HK-2 (cell line): Measurements from ENCODE around the gene FBXL16.

ENCODE experiments used
- DNase-seq: peaks from one replicate; pipeline ENCODE4 v3.0.0-alpha.2; 2018; ENCODE audit not compliant: unreplicated experiment

Gene FBXL16

GRCh38 chr16:723695-724094 lies 18.1 kb upstream of the FBXL16 start:
- DNase-seq: no peak

GRCh38 chr16:722835-723633 lies 17.4 kb upstream of the FBXL16 start:
- no peak for DNase-seq

DNA sequence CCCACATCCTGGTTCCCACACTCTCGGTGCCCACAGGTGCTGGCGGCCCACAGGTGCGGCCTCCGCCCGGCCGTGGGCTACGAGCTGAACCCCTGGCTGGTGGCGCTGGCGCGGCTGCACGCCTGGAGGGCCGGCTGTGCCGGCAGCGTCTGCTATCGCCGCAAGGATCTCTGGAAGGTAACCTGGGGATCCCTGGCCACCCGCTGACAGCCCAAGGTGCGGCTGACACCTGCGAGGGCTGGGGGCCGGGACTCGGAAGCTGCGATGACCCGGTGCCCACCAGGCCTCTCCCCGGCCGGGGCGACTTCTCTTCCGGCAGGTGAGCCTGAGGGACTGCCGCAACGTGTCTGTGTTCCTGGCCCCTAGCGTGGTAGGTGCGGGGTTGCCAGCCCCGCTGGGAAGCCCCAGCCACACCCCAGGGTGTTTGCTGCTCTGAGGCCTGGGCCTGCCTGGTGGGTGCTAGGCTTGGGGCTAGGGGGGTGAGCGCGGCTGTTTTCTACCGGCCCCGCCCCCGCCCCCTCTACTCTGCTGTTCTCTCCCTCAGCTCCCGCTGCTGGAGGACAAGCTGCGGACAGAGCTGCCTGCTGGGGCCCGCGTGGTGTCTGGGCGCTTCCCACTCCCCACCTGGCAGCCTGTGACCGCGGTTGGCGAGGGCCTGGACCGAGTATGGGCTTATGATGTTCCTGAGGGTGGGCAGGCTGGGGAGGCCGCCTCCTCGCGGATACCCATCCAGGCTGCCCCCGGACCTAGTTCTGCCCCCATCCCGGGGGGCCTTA lies 16.4 kb upstream of the FBXL16 start:
- no peak for DNase-seq

DNA sequence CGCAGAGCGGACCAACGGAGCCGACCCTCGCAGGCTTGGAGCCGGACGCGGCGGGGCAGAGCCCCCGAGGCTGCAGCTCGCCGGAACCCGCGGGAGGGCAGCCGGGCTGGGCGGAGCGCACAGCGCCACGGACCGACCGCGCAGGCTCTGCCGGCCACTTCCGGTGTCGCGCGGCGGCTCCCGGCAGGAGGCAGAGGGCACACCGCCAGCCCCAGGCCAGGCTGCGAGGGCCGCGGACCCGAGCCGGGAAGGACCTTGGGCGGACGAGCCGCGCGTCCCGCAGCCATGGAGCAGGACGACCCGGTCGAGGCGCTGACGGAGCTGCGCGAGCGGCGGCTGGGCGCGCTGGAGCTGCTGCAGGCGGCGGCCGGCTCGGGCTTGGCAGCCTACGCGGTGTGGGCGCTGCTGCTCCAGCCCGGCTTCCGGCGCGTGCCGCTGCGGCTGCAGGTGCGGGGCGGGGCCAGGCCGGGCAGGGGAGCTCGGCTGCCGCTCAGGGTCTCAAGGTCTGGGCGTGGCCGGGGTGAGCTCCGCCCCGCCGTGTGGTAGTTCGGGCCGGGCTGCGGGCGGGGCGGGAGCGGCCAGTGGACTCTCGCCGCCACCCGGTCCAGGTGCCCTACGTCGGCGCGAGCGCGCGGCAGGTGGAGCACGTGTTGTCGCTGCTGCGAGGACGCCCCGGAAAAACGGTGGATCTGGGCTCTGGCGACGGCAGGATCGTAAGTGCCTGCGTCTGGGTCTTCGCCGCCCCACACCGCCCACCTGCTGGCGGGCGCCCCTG lies 15.6 kb upstream of the FBXL16 start, which contains the start of gene ANTKMT:
ANTKMT (plus strand) TSS at position 157 of the 775 bp plus-strand sequence; CDS start at position 286, 129 bp downstream.
- peak; percentile 78 for DNase-seq

DNA sequence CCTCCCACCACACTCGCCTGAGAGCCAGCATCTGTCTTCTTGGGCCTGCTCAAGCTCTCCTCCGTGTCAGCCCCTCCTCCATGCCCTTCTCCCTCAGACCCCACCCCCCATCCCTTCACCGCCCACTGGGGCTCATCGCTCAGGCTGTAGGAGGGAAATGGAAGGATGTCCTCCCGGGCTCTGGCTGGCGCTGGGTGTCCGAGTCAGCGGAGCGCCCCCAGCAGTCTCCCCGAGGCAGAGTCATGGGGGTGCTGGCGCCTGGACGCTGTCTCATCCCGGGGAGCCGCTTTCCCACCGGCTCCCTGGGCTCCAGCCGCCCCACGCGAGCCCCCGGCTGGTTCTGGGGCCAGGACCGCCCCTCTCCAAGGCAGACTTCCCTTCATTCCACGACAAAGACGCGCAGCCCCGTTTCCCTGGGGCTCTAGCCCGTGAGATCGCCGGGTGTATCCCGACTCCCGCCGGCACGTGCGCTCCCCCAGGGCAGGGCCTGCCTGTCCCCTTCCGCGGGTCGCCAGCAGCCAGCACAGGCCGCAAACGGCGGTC lies 14.9 kb upstream of the FBXL16 start:
- DNase-seq: peak; percentile 77

GRCh38 chr16:719815-720446 lies 14.3 kb upstream of the FBXL16 start:
- DNase-seq: peak; percentile 45

DNA sequence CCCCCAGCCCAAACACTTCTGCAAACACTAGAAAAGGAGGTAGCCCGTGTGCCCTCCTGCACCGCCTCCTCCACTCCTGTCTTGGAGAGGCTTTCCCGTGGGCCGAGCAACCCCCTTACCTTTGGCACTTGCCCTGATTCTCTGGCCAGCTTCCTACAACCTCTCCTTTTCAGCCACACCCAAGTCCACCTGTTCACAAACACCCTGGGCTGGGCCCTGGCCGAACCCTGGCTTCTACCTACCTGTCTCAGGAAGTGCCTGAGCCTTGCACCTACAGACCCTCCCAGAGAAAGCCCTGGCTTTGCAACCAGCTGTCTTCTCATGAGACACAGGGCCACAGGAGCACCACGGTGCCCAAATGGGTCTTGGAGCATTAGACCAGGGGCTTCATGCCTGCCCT lies 13.3 kb upstream of the FBXL16 start:
- no peak for DNase-seq

GRCh38 chr16:718389-718788 lies 12.8 kb upstream of the FBXL16 start:
- no peak for DNase-seq

DNA sequence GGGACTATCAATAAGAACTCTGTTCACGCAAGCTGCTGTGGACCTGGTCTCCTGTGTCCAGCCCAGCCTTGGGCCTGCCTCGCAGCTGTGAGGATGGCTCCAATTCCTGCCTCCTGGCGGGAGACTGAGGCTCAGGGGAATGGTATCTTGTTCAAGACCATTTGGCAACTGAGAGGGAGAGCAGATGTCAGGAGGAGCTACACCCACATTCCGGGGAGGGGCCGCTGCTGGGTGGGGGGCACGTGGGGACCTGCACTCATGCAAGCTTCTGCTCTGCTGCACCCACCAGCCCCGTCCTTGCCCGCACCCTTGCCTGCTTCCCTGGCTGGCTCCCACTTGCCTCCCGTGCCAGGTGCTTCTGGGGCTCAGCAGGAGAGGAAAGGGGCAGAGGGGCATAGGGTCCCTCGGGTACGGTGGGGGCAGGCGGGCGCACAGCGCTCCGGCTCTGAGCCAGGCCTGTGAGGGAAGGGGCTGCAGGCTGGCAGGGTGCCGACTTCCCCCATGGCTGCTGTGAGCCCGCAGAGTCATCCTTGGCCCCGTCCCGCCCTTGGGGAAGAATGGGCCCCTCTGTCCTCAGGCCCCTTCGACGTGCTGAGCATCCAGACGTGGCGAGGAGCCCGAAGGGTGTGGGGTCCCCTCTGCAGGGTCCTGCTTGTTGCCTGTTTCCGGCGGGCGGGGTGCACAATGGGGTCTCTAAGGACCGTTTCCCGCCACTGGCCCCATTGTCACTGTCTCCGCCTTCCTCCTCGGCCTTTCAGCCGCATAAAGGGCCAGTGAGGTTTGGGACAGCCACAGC lies 12.0 kb upstream of the FBXL16 start:
- DNase-seq: no peak

DNA sequence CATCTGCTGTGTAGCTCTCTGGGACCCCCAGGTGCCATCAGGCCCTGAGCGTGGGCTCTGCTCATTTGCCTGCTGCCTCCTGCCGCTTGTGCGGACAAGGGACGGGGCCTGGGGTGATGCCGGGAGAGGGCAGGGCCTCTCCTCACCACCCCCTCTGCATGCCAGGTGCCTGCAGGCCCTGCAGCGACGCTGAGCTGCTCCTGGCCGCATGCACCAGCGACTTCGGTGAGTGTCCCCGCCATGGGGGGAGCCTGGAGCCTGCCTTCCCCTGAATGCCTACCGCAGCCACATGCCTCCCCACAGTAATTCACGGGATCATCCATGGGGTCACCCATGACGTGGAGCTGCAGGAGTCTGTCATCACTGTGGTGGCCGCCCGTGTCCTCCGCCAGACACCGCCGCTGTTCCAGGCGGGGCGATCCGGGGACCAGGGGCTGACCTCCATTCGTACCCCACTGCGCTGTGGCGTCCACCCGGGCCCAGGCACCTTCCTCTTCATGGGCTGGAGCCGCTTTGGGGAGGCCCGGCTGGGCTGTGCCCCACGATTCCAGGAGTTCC lies 11.2 kb upstream of the FBXL16 start:
- no peak for DNase-seq

GRCh38 chr16:716200-716568 lies 10.6 kb upstream of the FBXL16 start:
- DNase-seq: peak; percentile 43

GRCh38 chr16:715477-716199 lies 10.0 kb upstream of the FBXL16 start:
- no peak for DNase-seq

- peak; percentile 86 for DNase-seq
Measured at GRCh38 chr16:714558-715476, 9.2 kb upstream of the FBXL16 start, which contains the start of gene METRN. METRN (plus strand) TSS chr16:715118; CDS start chr16:715290, 172 bp downstream.

DNA sequence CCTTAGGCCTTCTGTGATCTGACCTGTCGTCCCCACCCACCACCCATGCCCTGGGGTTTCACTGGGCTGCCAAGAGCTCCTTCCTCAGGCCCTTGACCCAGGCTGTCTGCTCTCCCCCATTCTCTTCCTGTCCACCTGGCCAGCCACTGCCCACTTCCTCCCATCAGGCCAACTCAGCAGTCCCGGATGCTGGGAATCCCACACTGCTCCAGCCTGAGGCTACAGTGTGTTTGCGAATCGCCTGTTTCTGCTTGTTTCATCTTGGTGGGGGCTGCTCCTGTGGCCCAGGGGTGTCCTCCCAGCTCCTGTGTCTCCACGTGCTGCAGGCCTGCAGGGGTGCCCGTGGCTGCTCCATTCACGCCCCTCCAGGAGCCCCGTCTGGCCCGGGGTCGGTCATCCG lies 8.5 kb upstream of the FBXL16 start:
- DNase-seq: peak; percentile 59

DNA sequence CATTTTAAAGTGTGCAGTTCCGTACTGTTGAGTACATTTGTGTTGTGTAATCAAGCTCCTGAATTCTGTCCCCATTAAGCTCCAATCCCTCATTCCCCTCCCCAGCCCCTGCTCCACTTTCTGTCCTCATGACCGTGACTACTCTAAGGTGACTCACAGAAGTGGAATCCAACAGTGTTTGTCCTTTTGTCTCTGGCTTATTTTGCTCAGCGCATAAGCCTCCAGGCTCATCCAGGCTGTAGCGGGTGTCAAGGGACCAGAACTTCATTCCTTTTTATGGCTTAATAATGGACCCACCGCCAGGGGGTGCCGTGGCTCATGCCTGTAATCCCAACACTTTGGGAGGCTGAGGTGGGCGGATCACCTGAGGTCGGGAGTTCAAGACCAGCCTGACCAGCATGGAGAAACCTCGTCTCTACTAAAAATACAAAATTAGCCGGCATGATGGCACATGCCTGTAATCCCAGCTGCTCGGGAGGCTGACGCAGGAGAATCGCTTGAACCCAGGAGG lies 7.2 kb upstream of the FBXL16 start:
- peak; percentile 85 for DNase-seq

- peak; percentile 70 for DNase-seq
Measured at GRCh38 chr16:711548-712320, 6.1 kb upstream of the FBXL16 start.

DNA sequence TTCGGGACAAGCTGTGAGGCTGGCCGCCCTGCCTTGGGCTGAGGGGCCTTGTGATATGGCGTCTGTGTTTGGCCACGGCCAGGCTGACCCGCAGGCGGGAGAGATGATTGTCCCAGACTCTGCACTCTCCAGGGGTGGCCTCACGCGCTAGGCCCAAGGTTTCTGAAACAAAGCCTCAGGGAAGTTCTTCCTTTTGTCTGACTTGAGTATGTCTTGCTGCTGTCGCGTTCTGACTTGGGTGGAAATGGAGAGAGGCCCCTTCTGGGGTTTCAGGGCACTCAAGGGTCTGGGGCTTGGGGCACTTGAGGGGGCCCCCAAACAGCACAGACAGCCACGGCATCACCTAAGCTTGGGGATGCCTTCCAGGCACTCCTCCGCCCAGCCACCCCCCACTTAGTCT lies 5.5 kb upstream of the FBXL16 start:
- no peak for DNase-seq
